CD4-positive, CD25-positive, alpha-beta regulatory T cell (primary cell): ENCODE data around the gene ODAM. TPM values are rescaled to one million over a fixed set of nuclear protein-coding genes. Genes with fewer than 3 reads are reported as not detected.
"Not testable (repeated sequence)": the region's sequence is repeated elsewhere in the genome, so short reads cannot be mapped to it uniquely, and the experiment has no call there.

Experiments used
- ATAC-seq, 2 donors: fragments of 150-1000 bp; cut with Tn5 transposase; one replicate each; pipeline ENCODE4 v1.10.0; 2021; ENCODE audit warnings: low read depth in 2 of 2, moderate number of reproducible peaks in 2 of 2, moderate library complexity in 1 of 2
- DNase-seq, 3 donors: peaks; one replicate each; pipeline versions ENCODE4 v3.0.0 to v3.0.0-alpha.2; 2012 to 2022; ENCODE audit warnings: mixed read lengths in 1 of 3
- H3K27ac ChIP-seq: one replicate; pipeline ENCODE4 v1.7.0; 2013; ENCODE audit warnings: mild to moderate bottlenecking, low read length; ENCODE audit not compliant: insufficient read depth, poor library complexity, severe bottlenecking
- H3K27me3 ChIP-seq: one replicate; pipeline ENCODE4 v1.7.0; 2013; ENCODE audit warnings: low read length; ENCODE audit not compliant: control insufficient read depth, insufficient read depth
- H3K36me3 ChIP-seq: one replicate; pipeline ENCODE4 v1.7.0; 2013; ENCODE audit warnings: mild to moderate bottlenecking, low read length, moderate library complexity; ENCODE audit not compliant: control insufficient read depth, insufficient read depth
- H3K4me1 ChIP-seq: 2 replicates; pipeline ENCODE4 v1.7.0; 2013; ENCODE audit warnings: mild to moderate bottlenecking, low read length; ENCODE audit not compliant: insufficient read depth, control insufficient read depth, poor library complexity, severe bottlenecking
- H3K4me3 ChIP-seq: one replicate; pipeline ENCODE4 v1.7.0; 2013; ENCODE audit warnings: low read depth, mild to moderate bottlenecking, low read length, moderate library complexity
- H3K9me3 ChIP-seq, 2 experiments: 1 replicate in 1 of 2; 2 replicates in 1 of 2; pipeline ENCODE4 v1.7.0; 2013; ENCODE audit warnings: low read length in 2 of 2, mild to moderate bottlenecking in 1 of 2, moderate library complexity in 1 of 2; ENCODE audit not compliant: control insufficient read depth in 2 of 2
- H3K27ac Mint-ChIP-seq, 3 donors: one replicate each; pipeline ENCODE4 v1.8.0; 2020 to 2022; ENCODE audit warnings: mild to moderate bottlenecking in 3 of 3, mixed read lengths in 3 of 3, moderate library complexity in 2 of 3
- H3K27me3 Mint-ChIP-seq: one replicate; pipeline ENCODE4 v1.8.0; 2022; ENCODE audit warnings: mild to moderate bottlenecking, mixed read lengths
- H3K36me3 Mint-ChIP-seq: one replicate; pipeline ENCODE4 v1.8.0; 2020; ENCODE audit warnings: mixed read lengths
- H3K4me1 Mint-ChIP-seq, 4 donors: one replicate each; pipeline ENCODE4 v1.8.0; 2020 to 2022; ENCODE audit warnings: mixed read lengths in 4 of 4, mild to moderate bottlenecking in 1 of 4
- H3K4me3 Mint-ChIP-seq, 4 donors: one replicate each; pipeline ENCODE4 v1.8.0; 2020 to 2022; ENCODE audit warnings: mild to moderate bottlenecking in 4 of 4, mixed read lengths in 4 of 4, moderate library complexity in 3 of 4
- H3K9me3 Mint-ChIP-seq, 7 donors: one replicate each; pipeline ENCODE4 v1.8.0; 2020 to 2022; ENCODE audit warnings: mixed read lengths in 7 of 7, mild to moderate bottlenecking in 3 of 7, moderate library complexity in 2 of 7
- polyA plus RNA-seq, 4 donors: library from polyadenylated mRNA; unstranded; fragments of 300-500 nt; fragmentation: Illumina TruSeq; gene quantifications; one replicate each; pipeline ENCODE4 v1.2.3, GENCODE V29; 2021
- total RNA-seq: library from RNA; stranded (reverse); gene quantifications from one replicate; pipeline ENCODE4 v1.2.3, GENCODE V29; 2022

The ODAM gene
- total and polyA plus RNA-seq, 5 donors from 2014 or later: not detected

DNA sequence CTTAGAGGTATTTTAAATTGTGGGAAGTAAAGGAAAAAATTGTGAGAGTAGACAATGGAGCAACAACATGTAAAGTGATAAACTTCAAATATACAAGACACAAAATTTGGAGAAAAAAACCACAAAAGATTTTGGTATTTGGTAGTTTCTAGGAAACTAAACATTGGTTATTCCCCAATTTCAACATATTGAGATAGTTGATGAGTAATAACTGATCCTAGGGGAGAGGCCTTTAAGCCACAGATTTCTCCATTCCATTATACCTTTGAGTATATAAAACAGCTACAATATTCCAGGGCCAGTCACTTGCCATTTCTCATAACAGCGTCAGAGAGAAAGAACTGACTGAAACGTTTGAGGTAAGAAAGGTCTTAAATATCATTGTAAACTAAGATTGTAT lies 30.3 kb downstream of the ODAM start, which contains the start of gene FDCSP:
FDCSP (plus strand) TSS at position 301 of the 400 bp plus-strand sequence. CDS start 5,071 bp downstream, outside the sequence.
- H3K27me3 ChIP-seq: no peaks in the 10 kb centered on the region
- no peak within 1 kb of the TSS for H3K27ac ChIP-seq
- Mint-ChIP-seq H3K36me3 (no peaks in the 10 kb centered on the region), H3K27me3 (no peaks in the 10 kb centered on the region), H3K4me1 (no peaks in the 10 kb centered on the region), H3K27ac (no peak within 1 kb of the TSS), H3K4me3 (no peak within 1 kb of the TSS), H3K9me3 (no peaks in the 10 kb centered on the region)
- no peaks in the 10 kb centered on the region for H3K9me3 ChIP-seq
- H3K4me1 ChIP-seq: no peaks in the 10 kb centered on the region
- H3K36me3 ChIP-seq: no peaks in the 10 kb centered on the region
- ATAC-seq (no peak), DNase-seq (no peak)
- no peak within 1 kb of the TSS for H3K4me3 ChIP-seq

DNA sequence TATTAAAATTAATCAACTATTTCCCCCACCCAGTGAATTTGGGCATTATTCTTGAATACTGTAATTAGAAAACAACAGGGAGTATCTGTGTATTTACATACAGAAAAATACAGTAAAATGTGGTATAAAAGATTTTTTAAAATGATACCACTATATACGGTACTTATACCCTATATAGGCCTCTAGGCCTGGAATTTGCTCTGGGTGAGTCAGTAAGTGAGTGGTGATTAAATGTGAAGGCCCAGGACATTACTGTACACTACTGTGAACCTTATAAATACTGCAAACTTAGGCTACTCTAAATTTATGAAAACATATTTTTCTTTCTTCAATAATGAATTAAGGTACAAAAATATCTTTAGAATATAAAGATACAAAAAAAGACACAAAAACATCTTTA lies 40.6 kb downstream of the ODAM start:
- H3K27ac ChIP-seq: no peak overlapping the region
- no peaks in the 10 kb centered on the region for H3K36me3 Mint-ChIP-seq
- no peaks in the 10 kb centered on the region for H3K27me3 ChIP-seq
- H3K27ac Mint-ChIP-seq: no peak overlapping the region
- no peak for ATAC-seq
- no peaks in the 10 kb centered on the region for H3K27me3 Mint-ChIP-seq
- no peaks in the 10 kb centered on the region for H3K36me3 ChIP-seq
- no peaks in the 10 kb centered on the region for H3K4me1 Mint-ChIP-seq
- H3K4me3 Mint-ChIP-seq: no peak overlapping the region
- H3K4me3 ChIP-seq: no peak overlapping the region
- H3K4me1 ChIP-seq: no peaks in the 10 kb centered on the region
- no peaks in the 10 kb centered on the region for H3K9me3 ChIP-seq
- no peak for DNase-seq
- peaks cover 0 to 2% (median 0%) of the 10 kb centered on the region in 7 donors for H3K9me3 Mint-ChIP-seq

DNA sequence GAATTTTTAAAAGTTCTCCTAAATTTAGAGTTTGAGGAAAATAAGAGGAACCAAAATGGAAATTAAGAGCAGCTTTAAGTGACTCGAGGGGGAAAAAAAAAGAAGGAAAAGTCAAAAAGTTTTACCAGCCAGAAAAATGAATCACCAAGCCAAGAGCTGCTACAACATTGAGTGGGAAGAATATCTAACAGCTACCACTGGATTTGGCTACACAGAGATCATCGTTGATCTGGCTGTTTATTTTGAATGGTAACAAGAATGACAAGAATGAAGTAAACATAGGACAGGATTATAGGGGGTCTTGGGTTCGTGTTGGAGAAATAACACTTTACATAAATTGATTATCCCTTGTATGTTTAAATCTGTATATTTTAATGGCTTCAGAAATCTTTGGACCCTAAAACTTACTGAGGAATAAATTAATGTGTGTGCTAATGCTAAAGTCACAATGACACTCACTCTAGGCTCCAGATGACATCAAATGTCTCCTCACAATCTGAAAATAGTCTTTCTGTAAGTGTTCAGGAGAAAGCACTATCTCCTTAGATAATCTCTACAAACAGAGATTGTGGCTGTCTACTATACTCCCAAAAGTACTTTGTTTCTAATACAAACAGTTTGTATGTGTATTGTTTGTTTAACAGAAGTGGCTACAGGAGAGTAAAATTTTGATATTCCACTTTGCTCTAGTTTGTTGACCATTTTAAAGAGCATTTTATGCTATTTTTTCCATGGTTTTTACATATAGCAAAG lies 43.8 kb downstream of the ODAM start:
- Histone ChIP-seq H3K9me3 (no peaks in the 10 kb centered on the region), H3K27me3 (no peaks in the 10 kb centered on the region), H3K27ac (no peak overlapping the region), H3K4me3 (no peak overlapping the region), H3K4me1 (no peaks in the 10 kb centered on the region), H3K36me3 (no peaks in the 10 kb centered on the region)
- Mint-ChIP-seq H3K4me1 (no peaks in the 10 kb centered on the region), H3K27me3 (no peaks in the 10 kb centered on the region), H3K27ac (no peak overlapping the region), H3K4me3 (no peak overlapping the region), H3K36me3 (no peaks in the 10 kb centered on the region), H3K9me3 (peaks cover 0 to 2% (median 0%) of the 10 kb centered on the region in 7 donors)
- ATAC-seq (no peak), DNase-seq (no peak)

DNA sequence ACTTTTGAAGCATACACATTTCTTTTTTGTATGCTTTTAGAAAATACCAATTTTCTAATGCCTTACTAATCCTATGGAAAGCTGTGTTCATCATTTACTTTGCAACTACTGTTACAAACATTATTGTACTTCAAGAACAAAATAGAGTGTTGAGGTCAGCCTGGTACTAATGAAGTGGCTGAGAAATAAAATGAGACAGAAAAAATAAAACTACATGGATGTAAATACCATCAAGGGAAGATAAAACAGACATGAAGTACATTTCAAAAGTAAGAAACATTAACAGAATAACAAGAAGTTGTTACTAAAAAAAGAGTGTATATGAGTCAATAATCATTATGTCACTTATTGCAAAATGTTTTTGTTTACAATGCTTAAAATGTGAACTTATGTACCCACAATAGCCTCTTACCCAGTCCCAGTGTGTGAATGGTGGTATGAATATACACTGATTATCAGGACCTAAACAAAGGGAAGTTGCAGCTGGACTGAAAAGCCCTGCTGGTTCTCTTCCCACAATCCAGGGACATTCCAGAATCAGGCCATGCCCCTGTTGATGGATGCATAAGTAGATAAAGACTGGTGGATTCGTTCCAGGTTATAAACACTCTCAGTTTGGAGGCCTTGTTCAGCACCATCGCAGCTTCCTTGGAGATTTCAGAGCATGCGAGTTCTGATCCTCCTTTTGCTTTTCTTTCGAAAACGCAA lies 44.5 kb downstream of the ODAM start:
- Mint-ChIP-seq H3K9me3 (peaks cover 0 to 2% (median 0%) of the 10 kb centered on the region in 7 donors), H3K36me3 (no peaks in the 10 kb centered on the region), H3K27me3 (no peaks in the 10 kb centered on the region), H3K4me3 (no peak overlapping the region), H3K4me1 (no peaks in the 10 kb centered on the region), H3K27ac (no peak overlapping the region)
- ATAC-seq: no peak
- DNase-seq: no peak
- Histone ChIP-seq H3K36me3 (no peaks in the 10 kb centered on the region), H3K9me3 (no peaks in the 10 kb centered on the region), H3K4me3 (no peak overlapping the region), H3K27ac (no peak overlapping the region), H3K4me1 (no peaks in the 10 kb centered on the region), H3K27me3 (no peaks in the 10 kb centered on the region)

DNA sequence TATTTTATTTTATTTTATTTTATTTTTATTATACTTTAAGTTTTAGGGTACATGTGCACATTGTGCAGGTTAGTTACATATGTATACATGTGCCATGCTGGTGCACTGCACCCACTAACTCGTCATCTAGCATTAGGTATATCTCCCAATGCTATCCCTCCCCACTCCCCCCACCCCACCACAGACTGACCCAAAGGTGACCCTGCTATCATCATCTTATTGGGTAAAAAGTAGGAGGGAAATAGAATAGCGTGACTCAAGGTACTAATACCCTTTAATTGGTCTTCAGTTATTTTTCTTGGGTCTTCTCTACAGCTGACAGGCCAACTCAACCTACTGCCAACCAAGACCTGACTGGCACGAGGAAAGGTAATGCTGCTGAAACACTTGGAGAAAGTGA lies 46.8 kb downstream of the ODAM start, which contains the start of gene CSN3:
CSN3 (plus strand) TSS at position 301 of the 400 bp plus-strand sequence. CDS start 2,223 bp downstream, outside the sequence.
- H3K36me3 Mint-ChIP-seq, H3K27ac ChIP-seq, H3K9me3 ChIP-seq: not testable (repeated sequence)

DNA sequence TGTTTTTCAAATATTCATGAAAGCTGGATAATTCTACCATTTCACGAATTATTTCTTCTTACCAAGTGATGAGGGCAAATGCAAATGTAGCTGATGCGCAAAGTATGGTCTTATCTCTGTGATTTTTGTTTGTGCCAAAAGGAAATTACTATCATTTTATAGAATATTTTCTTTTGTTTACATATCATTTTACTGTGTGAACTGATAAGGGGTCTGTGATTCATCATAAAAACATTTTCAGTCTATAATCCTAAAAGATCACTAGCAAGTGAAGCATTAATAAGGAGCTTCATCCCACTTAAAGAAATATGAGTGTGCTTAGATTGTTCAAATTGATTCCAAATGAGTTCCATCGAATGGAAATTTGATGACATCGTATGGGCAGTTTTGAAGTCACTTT lies 47.6 kb downstream of the ODAM start:
- Histone ChIP-seq H3K27me3 (no peaks in the 10 kb centered on the region), H3K4me3 (no peak overlapping the region), H3K9me3 (no peaks in the 10 kb centered on the region), H3K36me3 (no peaks in the 10 kb centered on the region), H3K27ac (no peak overlapping the region), H3K4me1 (no peaks in the 10 kb centered on the region)
- ATAC-seq: no peak
- no peak for DNase-seq
- Mint-ChIP-seq H3K27ac (no peak overlapping the region), H3K27me3 (no peaks in the 10 kb centered on the region), H3K9me3 (peaks cover 0 to 2% (median 0%) of the 10 kb centered on the region in 7 donors), H3K4me3 (no peak overlapping the region), H3K4me1 (no peaks in the 10 kb centered on the region), H3K36me3 (no peaks in the 10 kb centered on the region)

More for the DNA sequence above, 46.8 kb downstream of the ODAM start, which contains the start of gene CSN3:
- not testable (repeated sequence) for DNase-seq, H3K4me1 ChIP-seq, ATAC-seq, H3K9me3 Mint-ChIP-seq, H3K27me3 Mint-ChIP-seq, H3K4me3 Mint-ChIP-seq, H3K27me3 ChIP-seq, H3K4me1 Mint-ChIP-seq, H3K36me3 ChIP-seq, H3K27ac Mint-ChIP-seq, H3K4me3 ChIP-seq

DNA sequence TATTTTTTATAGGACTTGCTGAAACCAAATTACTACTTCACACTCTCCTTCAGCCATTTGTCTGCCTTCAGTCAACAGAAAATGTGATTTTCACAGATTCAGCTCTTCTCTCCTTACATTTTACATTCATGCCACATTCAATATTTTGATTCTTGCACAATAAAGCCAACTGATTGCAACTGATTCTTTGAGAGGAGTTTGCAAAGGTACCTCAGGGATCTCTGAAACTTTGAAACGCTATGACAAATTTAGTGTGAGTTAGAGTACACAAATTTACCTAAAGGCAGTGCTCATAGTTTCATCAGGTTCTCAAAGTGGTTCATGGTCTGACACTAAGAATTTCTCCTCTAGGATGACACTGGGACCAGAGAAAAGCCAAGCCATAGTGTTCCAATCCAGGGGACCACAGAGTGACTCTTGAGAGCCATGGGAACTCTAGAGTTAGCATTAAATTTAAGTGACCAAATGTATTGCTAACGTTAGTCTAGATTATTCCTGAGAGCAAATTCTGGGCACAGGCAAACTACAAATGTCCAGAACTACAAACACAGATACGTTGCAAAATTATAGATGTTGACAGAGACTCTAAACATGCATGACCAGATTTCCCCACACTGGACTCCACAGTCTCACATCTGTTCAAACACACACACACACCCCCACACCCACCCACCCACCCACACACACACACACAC lies 55.9 kb downstream of the ODAM start:
- no peak for DNase-seq
- Mint-ChIP-seq H3K4me1 (no peaks in the 10 kb centered on the region), H3K36me3 (no peaks in the 10 kb centered on the region), H3K27ac (no peak overlapping the region), H3K9me3 (peaks cover 0 to 4% (median 0%) of the 10 kb centered on the region in 7 donors), H3K27me3 (no peaks in the 10 kb centered on the region), H3K4me3 (no peak overlapping the region)
- no peaks in the 10 kb centered on the region for H3K36me3 ChIP-seq
- H3K27ac ChIP-seq: no peak overlapping the region
- H3K4me3 ChIP-seq: no peak overlapping the region
- no peaks in the 10 kb centered on the region for H3K4me1 ChIP-seq
- ATAC-seq: no peak
- no peaks in the 10 kb centered on the region for H3K9me3 ChIP-seq
- H3K27me3 ChIP-seq: no peaks in the 10 kb centered on the region
